HepG2 (cell line): Measurements from ENCODE around the gene SORBS2. TPM values are rescaled to one million over a fixed set of nuclear protein-coding genes. Genes with fewer than 3 reads are reported as not detected.

ENCODE experiments used
- CBX1 ChIP-seq: IDR thresholded peaks from one replicate; pipeline ENCODE4 v1.6.1; 2016; ENCODE audit warnings: antibody characterized with exemption, low read depth
- FIP1L1 ChIP-seq: fragments of 200-400 bp; formaldehyde crosslinking; IDR thresholded peaks from 2 replicates; pipeline ENCODE4 v1.6.1; 2018; ENCODE audit warnings: low read depth, mild to moderate bottlenecking, low read length, moderate library complexity, borderline replicate concordance; ENCODE audit not compliant: insufficient read depth
- HMGXB4 ChIP-seq, 2 experiments: sonication (generic) in 1 of 2; formaldehyde crosslinking in 1 of 2; IDR thresholded peaks; 2 replicates each; pipeline versions ENCODE4 v1.4.0 to v1.6.1; 2018 to 2020; ENCODE audit warnings: missing genetic modification reagents in 2 of 2, borderline replicate concordance in 1 of 2, low read depth in 1 of 2, mild to moderate bottlenecking in 1 of 2, missing biosample characterization in 1 of 2
- ISL2 ChIP-seq: sonication (generic); formaldehyde crosslinking; IDR thresholded peaks from 2 replicates; pipeline ENCODE4 v1.5.0; 2020; ENCODE audit warnings: missing genetic modification reagents
- KLF13 ChIP-seq: sonication (generic); formaldehyde crosslinking; IDR thresholded peaks from 2 replicates; pipeline ENCODE4 v1.4.0; 2020; ENCODE audit warnings: mild to moderate bottlenecking, missing genetic modification reagents
- MED8 ChIP-seq: sonication (generic); formaldehyde crosslinking; IDR thresholded peaks from 2 replicates; pipeline ENCODE4 v1.8.1; 2023; ENCODE audit warnings: mild to moderate bottlenecking, missing genetic modification reagents; ENCODE audit not compliant: insufficient replicate concordance
- POLR2G ChIP-seq: fragments of 200-400 bp; formaldehyde crosslinking; IDR thresholded peaks from 2 replicates; pipeline ENCODE4 v1.6.1; 2018; ENCODE audit warnings: mild to moderate bottlenecking, low read depth, low read length, moderate library complexity
- SETDB1 ChIP-seq: sonication (generic); formaldehyde crosslinking; IDR thresholded peaks from 2 replicates; pipeline ENCODE4 v1.5.1; 2020; ENCODE audit warnings: missing genetic modification reagents, mild to moderate bottlenecking, borderline replicate concordance
- TCF12 ChIP-seq, 2 experiments: fragments of 450-650 bp in 1 of 2; sonication (generic) in 1 of 2; formaldehyde crosslinking in 1 of 2; IDR thresholded peaks; 2 replicates each; pipeline versions ENCODE4 v1.6.1 to v1.8.0; 2017 to 2022; ENCODE audit warnings: antibody characterized with exemption in 1 of 2, mild to moderate bottlenecking in 1 of 2, missing genetic modification reagents in 1 of 2, moderate library complexity in 1 of 2
- USF2 ChIP-seq, 2 experiments: sonication (generic) in 1 of 2; formaldehyde crosslinking in 1 of 2; IDR thresholded peaks; 2 replicates each; pipeline versions ENCODE4 v1.5.1 to v1.6.1; 2011 to 2020; ENCODE audit warnings: borderline replicate concordance in 1 of 2, low read depth in 1 of 2, low read length in 1 of 2, mild to moderate bottlenecking in 1 of 2, missing genetic modification reagents in 1 of 2, moderate library complexity in 1 of 2
- ZFP90 ChIP-seq: sonication (generic); formaldehyde crosslinking; IDR thresholded peaks from 2 replicates; pipeline ENCODE4 v1.8.0; 2022; ENCODE audit warnings: missing genetic modification reagents, mild to moderate bottlenecking, inconsistent platforms, borderline replicate concordance
- ZMAT5 ChIP-seq: sonication (generic); formaldehyde crosslinking; IDR thresholded peaks from 2 replicates; pipeline ENCODE4 v1.5.0; 2020; ENCODE audit warnings: mild to moderate bottlenecking, low read depth, missing genetic modification reagents, borderline replicate concordance
- ZNF160 ChIP-seq: sonication (generic); formaldehyde crosslinking; IDR thresholded peaks from 2 replicates; pipeline ENCODE4 v1.8.0; 2022; ENCODE audit warnings: mild to moderate bottlenecking, inconsistent platforms, missing genetic modification reagents
- ZNF451 ChIP-seq: sonication (generic); formaldehyde crosslinking; IDR thresholded peaks from 2 replicates; pipeline ENCODE4 v1.5.0; 2020; ENCODE audit warnings: mild to moderate bottlenecking, missing genetic modification reagents
- ZNF598 ChIP-seq: sonication (generic); formaldehyde crosslinking; IDR thresholded peaks from 2 replicates; pipeline ENCODE4 v1.5.1; 2020; ENCODE audit warnings: mild to moderate bottlenecking, missing genetic modification reagents, borderline replicate concordance
- polyA plus RNA-seq, 8 experiments: library from polyadenylated mRNA; depleted of rRNA in 3 of 8; stranded (reverse) in 7 of 8; unstranded in 1 of 8; fragments of >200 nt; fragmentation: Illumina TruSeq in 4 of 8; extraction: Trizol in 4 of 8; gene quantifications; 2 replicates each; pipeline versions ENCODE4 v1.2.1 to v1.2.3, GENCODE V29; 2011 to 2016; ENCODE audit warnings: low read depth in 4 of 8, missing spikeins in 1 of 8, mixed read lengths in 1 of 8; ENCODE audit not compliant: insufficient read depth in 1 of 8
- total RNA-seq, 5 experiments: library from RNA; depleted of rRNA; stranded (reverse); fragments of >200 nt; fragmentation: Illumina TruSeq; extraction: Trizol; gene quantifications; 2 replicates each; pipeline ENCODE4 v1.2.3, GENCODE V29; 2016; ENCODE audit warnings: low read depth in 1 of 5
- TF ChIP-seq, protein P1 (sequence below): sonication (generic); formaldehyde crosslinking; IDR thresholded peaks from 2 replicates; pipeline ENCODE4 v1.4.0; 2020; ENCODE audit warnings: mild to moderate bottlenecking, missing genetic modification reagents
- TF ChIP-seq, protein P2 (sequence below): sonication (generic); formaldehyde crosslinking; IDR thresholded peaks from 2 replicates; pipeline ENCODE4 v1.8.0; 2022; ENCODE audit warnings: missing genetic modification reagents, low read depth, mild to moderate bottlenecking, borderline replicate concordance

Gene SORBS2
- total and polyA plus RNA-seq, 2 of the 13 experiments (the other 11 are each of a cell fraction or from before 2014, with no cell fraction given), result 25.0 to 80.5 TPM

DNA sequence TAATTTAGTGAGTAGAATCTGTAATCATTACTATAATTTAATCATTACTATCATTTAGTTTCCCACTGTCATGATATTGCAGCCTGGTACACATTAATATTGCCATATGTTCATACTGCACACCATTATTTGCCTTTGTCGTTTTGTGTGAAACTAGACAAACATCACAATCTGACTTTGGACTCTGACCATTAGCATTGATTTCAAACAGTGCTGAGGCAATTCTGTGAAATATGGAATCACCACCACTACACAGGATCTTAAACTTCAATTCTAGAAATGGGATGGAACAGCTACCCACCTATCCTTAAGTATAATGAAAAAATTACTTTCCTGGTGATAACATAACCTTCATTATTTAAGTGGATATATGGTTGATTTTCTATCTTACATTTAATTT lies 98.3 kb downstream of the SORBS2 start (continued):
- TF ChIP-seq, protein P1, sequence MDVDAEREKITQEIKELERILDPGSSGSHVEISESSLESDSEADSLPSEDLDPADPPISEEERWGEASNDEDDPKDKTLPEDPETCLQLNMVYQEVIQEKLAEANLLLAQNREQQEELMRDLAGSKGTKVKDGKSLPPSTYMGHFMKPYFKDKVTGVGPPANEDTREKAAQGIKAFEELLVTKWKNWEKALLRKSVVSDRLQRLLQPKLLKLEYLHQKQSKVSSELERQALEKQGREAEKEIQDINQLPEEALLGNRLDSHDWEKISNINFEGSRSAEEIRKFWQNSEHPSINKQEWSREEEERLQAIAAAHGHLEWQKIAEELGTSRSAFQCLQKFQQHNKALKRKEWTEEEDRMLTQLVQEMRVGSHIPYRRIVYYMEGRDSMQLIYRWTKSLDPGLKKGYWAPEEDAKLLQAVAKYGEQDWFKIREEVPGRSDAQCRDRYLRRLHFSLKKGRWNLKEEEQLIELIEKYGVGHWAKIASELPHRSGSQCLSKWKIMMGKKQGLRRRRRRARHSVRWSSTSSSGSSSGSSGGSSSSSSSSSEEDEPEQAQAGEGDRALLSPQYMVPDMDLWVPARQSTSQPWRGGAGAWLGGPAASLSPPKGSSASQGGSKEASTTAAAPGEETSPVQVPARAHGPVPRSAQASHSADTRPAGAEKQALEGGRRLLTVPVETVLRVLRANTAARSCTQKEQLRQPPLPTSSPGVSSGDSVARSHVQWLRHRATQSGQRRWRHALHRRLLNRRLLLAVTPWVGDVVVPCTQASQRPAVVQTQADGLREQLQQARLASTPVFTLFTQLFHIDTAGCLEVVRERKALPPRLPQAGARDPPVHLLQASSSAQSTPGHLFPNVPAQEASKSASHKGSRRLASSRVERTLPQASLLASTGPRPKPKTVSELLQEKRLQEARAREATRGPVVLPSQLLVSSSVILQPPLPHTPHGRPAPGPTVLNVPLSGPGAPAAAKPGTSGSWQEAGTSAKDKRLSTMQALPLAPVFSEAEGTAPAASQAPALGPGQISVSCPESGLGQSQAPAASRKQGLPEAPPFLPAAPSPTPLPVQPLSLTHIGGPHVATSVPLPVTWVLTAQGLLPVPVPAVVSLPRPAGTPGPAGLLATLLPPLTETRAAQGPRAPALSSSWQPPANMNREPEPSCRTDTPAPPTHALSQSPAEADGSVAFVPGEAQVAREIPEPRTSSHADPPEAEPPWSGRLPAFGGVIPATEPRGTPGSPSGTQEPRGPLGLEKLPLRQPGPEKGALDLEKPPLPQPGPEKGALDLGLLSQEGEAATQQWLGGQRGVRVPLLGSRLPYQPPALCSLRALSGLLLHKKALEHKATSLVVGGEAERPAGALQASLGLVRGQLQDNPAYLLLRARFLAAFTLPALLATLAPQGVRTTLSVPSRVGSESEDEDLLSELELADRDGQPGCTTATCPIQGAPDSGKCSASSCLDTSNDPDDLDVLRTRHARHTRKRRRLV, result no peak
- no peak for TF ChIP-seq HMGXB4 (CRISPR knock-in tag; IDR thresholded peaks at IDR 0.05; ENCODE audit: borderline replicate concordance in 1 of 2, low read depth in 1 of 2)
- TF ChIP-seq USF2 (IDR thresholded peaks at IDR 0.05; ENCODE audit: low read depth, low read length), result no peak
- no peak for TF ChIP-seq USF2 (CRISPR knock-in tag; IDR thresholded peaks at IDR 0.05; ENCODE audit: borderline replicate concordance)
- TF ChIP-seq, protein P2, sequence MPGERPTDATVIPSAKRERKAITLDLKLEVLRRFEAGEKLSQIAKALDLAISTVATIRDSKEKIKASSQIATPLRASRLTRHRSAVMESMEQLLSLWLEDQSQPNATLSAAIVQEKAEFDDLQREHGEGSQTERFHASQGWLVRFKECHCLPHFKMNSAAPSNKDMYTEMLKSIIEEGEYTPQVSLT (CRISPR knock-in tag), result no peak
- TF ChIP-seq TCF12 (IDR thresholded peaks at IDR 0.05), result no peak
- no peak for TF ChIP-seq TCF12 (CRISPR knock-in tag; IDR thresholded peaks at IDR 0.05)
- no peak for TF ChIP-seq SETDB1 (CRISPR knock-in tag)
- TF ChIP-seq MED8 (CRISPR knock-in tag), result no peak
- TF ChIP-seq KLF13 (CRISPR knock-in tag), result no peak
- TF ChIP-seq ZNF451, result no peak
- no peak for TF ChIP-seq POLR2G
- no peak for TF ChIP-seq ZMAT5 (CRISPR knock-in tag)
- peak; percentile 89 for TF ChIP-seq ISL2 (CRISPR knock-in tag)
- TF ChIP-seq ZNF160, result no peak
- no peak for TF ChIP-seq ZFP90 (CRISPR knock-in tag)
- no peak for TF ChIP-seq CBX1
- no peak for TF ChIP-seq ZNF598 (CRISPR knock-in tag)
- no peak for TF ChIP-seq FIP1L1
